HepG2 (cell line): Measurements from ENCODE around the gene NEURL3. TPM values are rescaled to one million over a fixed set of nuclear protein-coding genes. Genes with fewer than 3 reads are reported as not detected.

Experiments
- ATAC-seq: fragments of 200-7000 bp; cut with Tn5 transposase; 3 replicates; pipeline ENCODE4 v1.9.1; 2020; ENCODE audit warnings: mild to moderate bottlenecking, moderate library complexity
- BruUV-seq: library from RNA; stranded (reverse); fragments of 400-500 nt; replicated peaks from 2 replicates; lab custom pipeline; 2021; lab: Mats Ljungman, UMichigan
- CTCF ChIA-PET: fragments of 300-600 bp; formaldehyde crosslinking; extraction: SDS; loops from one replicate; lab custom pipeline; 2021; ENCODE audit warnings: low total read pairs, inconsistent platforms, low intra/inter-chr PET ratio; lab: Yijun Ruan, JAX
- POLR2A ChIA-PET: fragments of 350-600 bp; sonication (Branson Sonifier 250); formaldehyde crosslinking; loops from one replicate; lab custom pipeline; 2020; ENCODE audit warnings: antibody characterized with exemption, inconsistent platforms; lab: Yijun Ruan, JAX
- DNase-seq: peaks from one replicate; pipeline ENCODE4 v3.0.0-alpha.2; 2015; ENCODE audit warnings: low spot score
- FAIRE-seq: peaks from 3 replicates; lab custom pipeline; 2011; peaks lifted over from hg19 to GRCh38; lab: Jason Lieb, UNC
- H2AFZ ChIP-seq: one replicate; pipeline ENCODE4 v1.6.1; 2011; ENCODE audit warnings: low read length, inconsistent platforms
- H3K27ac ChIP-seq: fragments of 300-600 bp; 3 replicates; pipeline ENCODE4 v1.8.0; 2011; ENCODE audit warnings: mixed run types, mild to moderate bottlenecking, mixed read lengths, low read length, inconsistent platforms; ENCODE audit not compliant: insufficient read depth; ENCODE audit errors: extremely low read length
- H3K27me3 ChIP-seq, 2 experiments: fragments of 200-600 bp in 1 of 2; 2 replicates in 1 of 2; 3 replicates in 1 of 2; pipeline versions ENCODE4 v1.6.0 to v1.8.0; 2011; ENCODE audit warnings: low read length in 2 of 2, mild to moderate bottlenecking in 2 of 2, moderate library complexity in 2 of 2, inconsistent platforms in 1 of 2; ENCODE audit not compliant: insufficient read depth in 2 of 2, control insufficient read depth in 1 of 2
- H3K36me3 ChIP-seq, 2 experiments: fragments of 200-600 bp in 1 of 2; replicated peaks in 1 of 2; 2 replicates in 1 of 2; 3 replicates in 1 of 2; pipeline versions ENCODE4 v1.5.1 to v1.8.0; 2011; ENCODE audit warnings: low read length in 2 of 2, inconsistent platforms in 1 of 2; ENCODE audit not compliant: insufficient read depth in 2 of 2, control insufficient read depth in 1 of 2
- H3K4me1 ChIP-seq: 2 replicates; pipeline ENCODE4 v1.5.1; 2012; ENCODE audit warnings: low read length, inconsistent platforms; ENCODE audit not compliant: insufficient read depth
- H3K4me2 ChIP-seq: 2 replicates; pipeline ENCODE4 v1.6.0; 2011; ENCODE audit warnings: low read depth, low read length, inconsistent platforms
- H3K4me3 ChIP-seq, 3 experiments: fragments of 200-600 bp in 1 of 3; sonication (generic), shearing (Covaris generic) in 1 of 3; replicated peaks in 1 of 3; 2 replicates each; pipeline ENCODE4 v1.5.1; 2011 to 2016; ENCODE audit warnings: low read length in 3 of 3, inconsistent platforms in 2 of 3, low read depth in 2 of 3, mild to moderate bottlenecking in 2 of 3, control low read depth in 1 of 3, mixed read lengths in 1 of 3; ENCODE audit not compliant: insufficient read depth in 1 of 3
- H3K79me2 ChIP-seq: one replicate; pipeline ENCODE4 v1.6.1; 2011; ENCODE audit warnings: low read length, inconsistent platforms; ENCODE audit not compliant: insufficient read depth
- H3K9ac ChIP-seq: 2 replicates; pipeline ENCODE4 v1.6.0; 2011; ENCODE audit warnings: mild to moderate bottlenecking, low read depth, low read length, inconsistent platforms; ENCODE audit not compliant: insufficient read depth
- H3K9me3 ChIP-seq: 2 replicates; pipeline ENCODE4 v1.5.1; 2012; ENCODE audit warnings: mild to moderate bottlenecking, low read length
- H4K20me1 ChIP-seq: 2 replicates; pipeline ENCODE4 v1.6.0; 2011; ENCODE audit warnings: inconsistent platforms, mild to moderate bottlenecking, low read length, moderate library complexity; ENCODE audit not compliant: insufficient read depth
- KDM3A ChIP-seq: IDR thresholded peaks from 2 replicates; pipeline ENCODE4 v1.6.1; 2018; ENCODE audit warnings: low read depth, missing compliant biosample characterization
- MEIS2 ChIP-seq: sonication (generic); formaldehyde crosslinking; IDR thresholded peaks from 2 replicates; pipeline ENCODE4 v1.9.0; 2021; ENCODE audit warnings: mild to moderate bottlenecking, missing genetic modification reagents
- MTA3 ChIP-seq: sonication (generic); formaldehyde crosslinking; IDR thresholded peaks from 2 replicates; pipeline ENCODE4 v1.4.0; 2020; ENCODE audit warnings: missing genetic modification reagents
- NR2C2 ChIP-seq: sonication (generic); formaldehyde crosslinking; IDR thresholded peaks from 2 replicates; pipeline ENCODE4 v1.4.0; 2020; ENCODE audit warnings: missing genetic modification reagents, mild to moderate bottlenecking, moderate library complexity, borderline replicate concordance
- RARA ChIP-seq: IDR thresholded peaks from 2 replicates; pipeline ENCODE4 v1.6.1; 2016; ENCODE audit warnings: missing genetic modification reagents, missing compliant biosample characterization
- RFX5 ChIP-seq: IDR thresholded peaks from 2 replicates; pipeline ENCODE4 v1.6.1; 2011; ENCODE audit warnings: low read depth, low read length, improper control_type of control experiment
- ZNF350 ChIP-seq: sonication (generic); formaldehyde crosslinking; IDR thresholded peaks from 2 replicates; pipeline ENCODE4 v1.4.0; 2020; ENCODE audit warnings: mild to moderate bottlenecking, low read depth, missing genetic modification reagents, borderline replicate concordance
- ZNF44 ChIP-seq: sonication (generic); formaldehyde crosslinking; IDR thresholded peaks from 2 replicates; pipeline ENCODE4 v1.5.1; 2020; ENCODE audit warnings: mild to moderate bottlenecking, missing genetic modification reagents
- ZNF570 ChIP-seq: sonication (generic); formaldehyde crosslinking; IDR thresholded peaks from 2 replicates; pipeline ENCODE4 v1.4.0; 2020; ENCODE audit warnings: mild to moderate bottlenecking, missing genetic modification reagents, borderline replicate concordance
- ZNF598 ChIP-seq: sonication (generic); formaldehyde crosslinking; IDR thresholded peaks from 2 replicates; pipeline ENCODE4 v1.5.1; 2020; ENCODE audit warnings: mild to moderate bottlenecking, missing genetic modification reagents, borderline replicate concordance
- WGBS: methylation state at CpG from one replicate; pipeline ENCODE4 v1.1.6; 2017; ENCODE audit warnings: low lambda C conversion rate; 5-methylcytosine and 5-hydroxymethylcytosine counted together
- in situ Hi-C: cut with HindIII; loops from 2 replicates; pipeline ENCODE4 v1.10.0; 2017; ENCODE audit warnings: low pct_unique_long_range_greater_than_20kb; ENCODE audit not compliant: extremely low pct_ligation_motif_present
- intact Hi-C: fragments of 100-400 bp; cut with micrococcal nuclease; formaldehyde crosslinking; loops from one replicate; pipeline ENCODE4 v1.10.0; 2022; ENCODE audit not compliant: unreplicated experiment
- polyA plus RNA-seq, 8 experiments: library from polyadenylated mRNA; depleted of rRNA in 3 of 8; stranded (reverse) in 7 of 8; unstranded in 1 of 8; fragments of >200 nt; fragmentation: Illumina TruSeq in 4 of 8; extraction: Trizol in 4 of 8; gene quantifications; 2 replicates each; pipeline versions ENCODE4 v1.2.1 to v1.2.3, GENCODE V29; 2011 to 2016; ENCODE audit warnings: low read depth in 4 of 8, missing spikeins in 1 of 8, mixed read lengths in 1 of 8; ENCODE audit not compliant: insufficient read depth in 1 of 8
- total RNA-seq, 5 experiments: library from RNA; depleted of rRNA; stranded (reverse); fragments of >200 nt; fragmentation: Illumina TruSeq; extraction: Trizol; gene quantifications; 2 replicates each; pipeline ENCODE4 v1.2.3, GENCODE V29; 2016; ENCODE audit warnings: low read depth in 1 of 5
- TF ChIP-seq, protein P1 (sequence below): IDR thresholded peaks from 2 replicates; pipeline ENCODE4 v1.6.1; 2016; ENCODE audit warnings: missing compliant biosample characterization, missing genetic modification reagents, borderline replicate concordance
- TF ChIP-seq, protein P2 (sequence below), 2 experiments: sonication (generic) in 1 of 2; formaldehyde crosslinking in 1 of 2; IDR thresholded peaks; 2 replicates each; pipeline versions ENCODE4 v1.4.0 to v1.6.1; 2018 to 2020; ENCODE audit warnings: missing genetic modification reagents in 2 of 2, borderline replicate concordance in 1 of 2, low read depth in 1 of 2, mild to moderate bottlenecking in 1 of 2, missing biosample characterization in 1 of 2

Gene NEURL3
- total and polyA plus RNA-seq, 2 of the 13 experiments (the other 11 are each of a cell fraction or from before 2014, with no cell fraction given) = 0.16 to 1.2 TPM

DNA sequence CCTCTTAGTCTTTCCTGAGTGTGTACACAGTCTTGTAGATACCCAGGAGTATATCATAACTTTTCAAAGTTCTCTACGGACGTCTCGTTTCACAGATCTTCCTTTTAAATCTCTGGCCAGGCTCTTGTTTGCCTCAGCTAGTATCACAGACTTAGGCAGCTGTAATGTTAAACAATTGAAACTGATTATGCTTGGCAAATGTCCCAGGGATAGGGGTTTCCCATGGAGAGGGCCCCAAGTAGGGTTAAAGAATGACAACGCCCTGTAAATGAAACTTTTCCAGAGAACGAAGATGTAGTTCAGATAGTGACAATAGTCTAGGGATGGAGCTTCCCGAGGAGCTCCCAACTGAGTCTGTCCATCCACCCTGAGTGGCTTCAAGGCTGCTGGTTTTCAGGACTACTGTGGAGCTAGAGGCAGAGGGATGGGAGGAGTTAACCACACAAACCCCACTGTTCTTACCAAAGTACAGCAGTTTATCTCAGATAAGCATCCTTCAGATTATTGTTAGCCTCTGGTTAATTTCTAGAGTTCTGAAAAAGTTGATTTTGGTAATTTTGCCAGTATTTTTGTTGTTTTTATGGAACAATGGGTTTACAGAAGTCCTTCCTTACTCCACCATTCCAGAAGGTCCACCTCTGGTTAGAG lies 9.1 kb downstream of the NEURL3 start:
- no peak for ATAC-seq
- intact Hi-C loops (loop anchor here (1.0 kb wide), 1 partner anchor 12 kb away; no protein-coding TSS in a partner anchor), in situ Hi-C loops (no loop called here)
- Histone ChIP-seq H3K4me3 (no peak overlapping the region), H3K36me3 (no peaks in the 10 kb centered on the region), H3K4me2 (no peak overlapping the region), H3K9me3 (no peaks in the 10 kb centered on the region), H3K27ac (no peak overlapping the region), H3K4me1 (peaks cover 2% of the 10 kb centered on the region), H3K79me2 (no peaks in the 10 kb centered on the region), H3K27me3 (peaks cover 0 to 6% of the 10 kb centered on the region in 2 experiments; a peak in 2 of 5 replicates), H4K20me1 (no peaks in the 10 kb centered on the region), H3K9ac (no peak overlapping the region), H2AFZ (no peak overlapping the region)
- no TSS peak for BruUV-seq
- 11% methylated on average over 6 of the region's 6 CpGs for WGBS
- TF ChIP-seq RFX5 (no peak), ZNF598 (CRISPR knock-in tag) (no peak), ZNF44 (no peak), MEIS2 (CRISPR knock-in tag) (no peak), MTA3 (CRISPR knock-in tag) (no peak), ZNF570 (CRISPR knock-in tag) (no peak), RARA (CRISPR knock-in tag) (no peak), NR2C2 (no peak), KDM3A (no peak), ZNF350 (CRISPR knock-in tag) (no peak)
- TF ChIP-seq, protein P1, sequence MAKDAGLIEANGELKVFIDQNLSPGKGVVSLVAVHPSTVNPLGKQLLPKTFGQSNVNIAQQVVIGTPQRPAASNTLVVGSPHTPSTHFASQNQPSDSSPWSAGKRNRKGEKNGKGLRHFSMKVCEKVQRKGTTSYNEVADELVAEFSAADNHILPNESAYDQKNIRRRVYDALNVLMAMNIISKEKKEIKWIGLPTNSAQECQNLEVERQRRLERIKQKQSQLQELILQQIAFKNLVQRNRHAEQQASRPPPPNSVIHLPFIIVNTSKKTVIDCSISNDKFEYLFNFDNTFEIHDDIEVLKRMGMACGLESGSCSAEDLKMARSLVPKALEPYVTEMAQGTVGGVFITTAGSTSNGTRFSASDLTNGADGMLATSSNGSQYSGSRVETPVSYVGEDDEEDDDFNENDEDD (CRISPR knock-in tag) = no peak
- TF ChIP-seq, protein P2, sequence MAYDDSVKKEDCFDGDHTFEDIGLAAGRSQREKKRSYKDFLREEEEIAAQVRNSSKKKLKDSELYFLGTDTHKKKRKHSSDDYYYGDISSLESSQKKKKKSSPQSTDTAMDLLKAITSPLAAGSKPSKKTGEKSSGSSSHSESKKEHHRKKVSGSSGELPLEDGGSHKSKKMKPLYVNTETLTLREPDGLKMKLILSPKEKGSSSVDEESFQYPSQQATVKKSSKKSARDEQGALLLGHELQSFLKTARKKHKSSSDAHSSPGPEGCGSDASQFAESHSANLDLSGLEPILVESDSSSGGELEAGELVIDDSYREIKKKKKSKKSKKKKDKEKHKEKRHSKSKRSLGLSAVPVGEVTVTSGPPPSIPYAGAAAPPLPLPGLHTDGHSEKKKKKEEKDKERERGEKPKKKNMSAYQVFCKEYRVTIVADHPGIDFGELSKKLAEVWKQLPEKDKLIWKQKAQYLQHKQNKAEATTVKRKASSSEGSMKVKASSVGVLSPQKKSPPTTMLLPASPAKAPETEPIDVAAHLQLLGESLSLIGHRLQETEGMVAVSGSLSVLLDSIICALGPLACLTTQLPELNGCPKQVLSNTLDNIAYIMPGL (CRISPR knock-in tag; IDR thresholded peaks at IDR 0.05; ENCODE audit: borderline replicate concordance in 1 of 2, low read depth in 1 of 2) = no peak
- ChIA-PET POLR2A (no interaction called here), CTCF (no interaction called here)
- DNase-seq = no peak
- FAIRE-seq = no peak
